NB4 (cell line): ENCODE results near the gene C16orf54.
A peak's percentile ranks its signal among the peaks of the same experiment; 100 is the strongest.

Source experiments
- DNase-seq: peaks from one replicate; pipeline ENCODE4 v3.0.0; 2010; ENCODE audit warnings: low read depth
- H3K4me3 ChIP-seq: one replicate; pipeline ENCODE4 v1.5.1; 2011; ENCODE audit warnings: mild to moderate bottlenecking, low read depth, low read length, moderate library complexity
- MYC ChIP-seq: IDR thresholded peaks from 2 replicates; pipeline ENCODE4 v1.6.1; 2011; ENCODE audit warnings: low read depth, low read length
- POLR2A ChIP-seq: IDR thresholded peaks from 2 replicates; pipeline ENCODE4 v1.6.1; 2011; ENCODE audit warnings: mild to moderate bottlenecking; ENCODE audit not compliant: insufficient read length; ENCODE audit errors: extremely low read depth
- TF ChIP-seq, protein P1 (sequence below): IDR thresholded peaks from one replicate; pipeline ENCODE4 v1.5.1; 2012; ENCODE audit warnings: low read depth, low read length
- TF ChIP-seq, protein P2 (sequence below): IDR thresholded peaks from 2 replicates; pipeline ENCODE4 v1.6.1; 2011; ENCODE audit warnings: low read depth, low read length

Gene C16orf54

DNA sequence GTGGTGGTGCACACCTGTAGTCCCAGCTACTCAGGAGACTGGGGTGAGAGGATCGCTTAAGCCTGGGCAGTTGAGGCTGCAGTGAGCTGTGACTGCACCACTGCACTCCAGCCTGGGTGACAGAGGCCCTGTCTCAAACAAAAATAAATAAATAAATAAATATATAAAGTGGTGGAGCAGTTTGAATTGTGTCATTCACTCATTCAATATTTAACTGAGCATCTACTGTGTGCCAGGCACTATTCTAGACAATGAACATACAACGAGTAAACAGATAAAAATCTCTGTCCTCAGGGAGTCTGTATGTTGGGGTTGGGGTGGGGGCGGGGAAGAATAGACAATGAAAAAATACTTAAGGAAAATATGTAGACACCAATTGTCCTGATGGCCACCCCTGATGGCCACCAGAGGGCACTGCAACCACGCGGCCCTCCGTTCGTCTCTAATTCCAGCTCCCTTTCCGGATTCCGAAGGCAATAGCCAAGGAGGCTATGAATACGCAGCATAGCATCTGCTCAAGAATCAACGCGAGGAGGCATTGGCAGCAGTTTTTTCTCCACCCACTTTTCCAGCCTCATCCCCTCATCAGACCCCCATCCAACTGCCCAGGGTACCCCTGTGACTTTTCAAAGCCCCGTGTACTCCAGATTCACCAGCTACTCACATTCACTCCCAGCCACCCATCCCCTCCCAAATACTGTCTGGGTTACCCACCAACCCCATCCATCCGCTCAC, 45.4 kb downstream of the C16orf54 start:
- TF ChIP-seq, protein P1, sequence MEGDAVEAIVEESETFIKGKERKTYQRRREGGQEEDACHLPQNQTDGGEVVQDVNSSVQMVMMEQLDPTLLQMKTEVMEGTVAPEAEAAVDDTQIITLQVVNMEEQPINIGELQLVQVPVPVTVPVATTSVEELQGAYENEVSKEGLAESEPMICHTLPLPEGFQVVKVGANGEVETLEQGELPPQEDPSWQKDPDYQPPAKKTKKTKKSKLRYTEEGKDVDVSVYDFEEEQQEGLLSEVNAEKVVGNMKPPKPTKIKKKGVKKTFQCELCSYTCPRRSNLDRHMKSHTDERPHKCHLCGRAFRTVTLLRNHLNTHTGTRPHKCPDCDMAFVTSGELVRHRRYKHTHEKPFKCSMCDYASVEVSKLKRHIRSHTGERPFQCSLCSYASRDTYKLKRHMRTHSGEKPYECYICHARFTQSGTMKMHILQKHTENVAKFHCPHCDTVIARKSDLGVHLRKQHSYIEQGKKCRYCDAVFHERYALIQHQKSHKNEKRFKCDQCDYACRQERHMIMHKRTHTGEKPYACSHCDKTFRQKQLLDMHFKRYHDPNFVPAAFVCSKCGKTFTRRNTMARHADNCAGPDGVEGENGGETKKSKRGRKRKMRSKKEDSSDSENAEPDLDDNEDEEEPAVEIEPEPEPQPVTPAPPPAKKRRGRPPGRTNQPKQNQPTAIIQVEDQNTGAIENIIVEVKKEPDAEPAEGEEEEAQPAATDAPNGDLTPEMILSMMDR: peak; percentile 63
- TF ChIP-seq, protein P2, sequence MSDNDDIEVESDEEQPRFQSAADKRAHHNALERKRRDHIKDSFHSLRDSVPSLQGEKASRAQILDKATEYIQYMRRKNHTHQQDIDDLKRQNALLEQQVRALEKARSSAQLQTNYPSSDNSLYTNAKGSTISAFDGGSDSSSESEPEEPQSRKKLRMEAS: no peak; the same call in 1 of the 2 replicates
- TF ChIP-seq MYC: no peak
- DNase-seq: peak; percentile 87
- H3K4me3 ChIP-seq: no peak overlapping the region

DNA sequence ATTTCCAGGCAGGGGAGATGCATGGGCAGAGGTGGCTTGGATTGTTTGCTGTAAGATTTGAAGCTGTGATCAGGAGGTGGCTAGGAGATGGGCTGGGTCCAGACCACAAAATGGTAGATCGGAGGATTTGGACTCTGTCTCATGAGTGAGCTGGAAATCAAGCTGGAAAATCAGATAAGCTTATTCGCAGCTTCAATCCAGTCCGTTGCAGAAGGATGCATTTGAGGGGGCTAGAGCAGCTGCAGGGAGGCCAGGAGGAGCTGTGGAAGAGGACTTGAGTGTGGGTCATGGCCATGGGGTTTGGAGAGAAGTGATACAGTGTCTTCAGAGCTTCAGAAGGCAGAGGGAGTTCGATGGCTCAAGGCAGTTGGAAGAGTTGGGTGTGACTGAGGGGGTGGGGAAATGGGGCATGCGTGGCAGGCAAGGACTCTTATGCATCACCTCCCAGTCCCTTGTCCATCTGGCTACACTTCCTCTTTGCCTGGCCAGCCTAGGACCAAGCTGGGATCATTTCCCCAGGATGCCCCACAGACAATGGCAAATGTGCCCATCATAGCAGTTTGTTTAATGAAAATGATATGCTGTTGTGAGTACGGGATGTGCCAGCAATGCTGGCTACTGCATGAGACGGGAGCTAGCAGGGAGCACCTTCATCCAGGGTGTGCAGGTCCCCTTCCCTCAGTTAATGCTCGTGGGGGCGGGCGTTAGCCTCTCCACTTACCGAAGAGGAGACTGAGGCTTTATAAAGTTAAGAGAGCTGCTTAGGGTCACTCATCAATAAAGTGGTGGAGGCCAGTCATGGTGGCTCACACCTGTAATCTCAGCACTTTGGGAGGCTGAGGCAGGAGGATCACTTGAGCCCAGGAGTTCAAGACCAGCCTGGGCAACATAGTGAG, 46.2 kb downstream of the C16orf54 start:
- TF ChIP-seq, protein P1: no peak
- TF ChIP-seq MYC (no peak), POLR2A (no peak)
- TF ChIP-seq, protein P2: no peak
- no peak overlapping the region for H3K4me3 ChIP-seq
- DNase-seq: peak; percentile 31

DNA sequence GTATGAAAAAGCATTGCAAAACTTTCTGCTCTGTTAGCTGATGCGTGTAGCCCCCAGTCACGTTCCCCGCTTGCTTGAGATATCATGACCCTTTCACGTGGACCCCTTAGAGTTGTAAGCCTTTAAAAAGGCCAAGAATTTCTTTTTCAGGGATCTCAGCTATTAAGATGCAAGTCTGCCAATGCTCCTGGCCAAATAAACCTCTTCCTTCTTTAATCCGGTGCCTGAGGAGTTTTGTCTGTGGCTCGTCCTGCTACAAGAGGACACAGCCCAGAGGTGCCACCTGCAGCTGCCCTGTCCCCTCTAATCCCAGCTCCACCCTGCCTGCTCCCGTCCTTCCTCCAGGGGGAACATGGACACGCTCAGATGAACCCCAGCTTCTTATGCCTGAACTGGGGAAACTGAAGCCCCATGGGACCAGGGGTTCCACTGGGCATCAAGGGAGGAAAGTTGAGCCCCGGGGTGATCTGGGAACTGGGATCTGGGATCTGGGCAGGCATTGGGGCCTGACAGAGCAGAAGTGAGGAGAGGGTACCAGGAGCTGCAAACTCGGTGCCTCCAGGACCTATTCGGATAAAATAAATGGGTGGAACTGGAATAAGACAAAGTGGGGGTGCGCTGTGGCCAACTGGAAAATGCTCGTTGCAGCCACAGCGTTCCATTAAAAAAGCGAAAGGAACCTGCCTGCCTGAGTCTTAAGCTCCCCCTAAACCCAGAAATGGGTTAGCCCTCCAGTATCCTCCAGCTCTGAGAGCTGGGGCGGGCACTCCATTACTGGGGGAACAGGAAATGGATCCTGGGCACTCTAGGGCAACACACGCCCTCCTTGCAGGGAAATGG, 47.1 kb downstream of the C16orf54 start:
- H3K4me3 ChIP-seq: no peak overlapping the region
- DNase-seq: no peak
- TF ChIP-seq POLR2A (no peak), MYC (no peak)
- TF ChIP-seq, protein P1: no peak
- TF ChIP-seq, protein P2: no peak

DNA sequence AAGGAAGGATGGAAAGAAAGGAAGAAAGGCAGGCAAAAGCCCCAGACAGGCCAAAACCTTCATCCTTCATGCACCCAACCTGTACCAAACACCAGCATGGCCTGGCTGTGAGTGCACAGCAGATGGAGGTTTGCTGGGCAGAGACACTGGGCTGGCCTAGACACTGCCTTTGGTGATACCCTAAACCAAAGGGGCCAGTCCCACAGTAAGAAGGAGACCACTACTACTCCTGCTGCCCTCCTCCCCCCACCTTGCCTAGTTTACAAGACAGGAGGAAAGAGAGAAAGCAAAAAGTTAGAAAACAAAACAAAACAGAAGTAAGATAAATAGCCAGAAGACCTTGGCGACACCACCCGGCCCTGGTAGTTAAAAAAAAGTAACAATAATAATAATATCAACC, 47.7 kb downstream of the C16orf54 start:
- H3K4me3 ChIP-seq: no peak overlapping the region
- DNase-seq: no peak
- TF ChIP-seq POLR2A (no peak), MYC (no peak)
- TF ChIP-seq, protein P1: no peak
- TF ChIP-seq, protein P2: no peak

DNA sequence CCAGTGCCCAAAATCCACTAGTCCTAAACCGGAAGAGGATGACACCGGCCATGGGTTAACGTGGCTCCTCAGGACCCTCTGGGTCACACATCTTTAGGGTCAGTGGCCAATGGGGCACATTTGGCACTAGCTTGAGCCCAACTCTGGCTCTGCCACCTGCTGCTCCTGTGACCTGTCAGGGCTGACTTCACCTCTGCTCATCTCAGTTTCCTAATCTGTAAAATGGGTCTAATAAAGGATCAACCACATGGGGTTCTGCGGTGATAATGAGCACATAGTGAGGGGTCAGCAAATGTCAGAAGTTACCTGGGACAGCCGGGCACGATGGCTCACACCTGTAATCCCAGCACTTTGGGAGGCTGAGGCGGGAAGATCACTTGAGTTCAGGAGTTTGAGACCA, 48.4 kb downstream of the C16orf54 start:
- DNase-seq: no peak
- no peak overlapping the region for H3K4me3 ChIP-seq
- TF ChIP-seq, protein P1: no peak
- TF ChIP-seq, protein P2: no peak
- TF ChIP-seq MYC (no peak), POLR2A (no peak)
